ENCODE data around the gene FAM114A1. TPM values are rescaled to one million over a fixed set of nuclear protein-coding genes. Genes with fewer than 3 reads are reported as not detected.

FAM114A1 gene
- polyA plus RNA-seq, 3 donors, result 3.2 to 12.0 (median 4.1) TPM

GRCh38 chr4:38930707-38931106, 63.1 kb downstream of the FAM114A1 start:
- Histone ChIP-seq H3K79me2 (ENCODE audit: insufficient read depth, low read length) (no peaks in the 10 kb centered on the region), H2AFZ (ENCODE audit: insufficient read depth, low read depth, low read length, poor library complexity, severe bottlenecking) (no peak overlapping the region), H3K36me3 (replicated peaks in 1 of 2; ENCODE audit: control insufficient read depth in 1 of 2, insufficient read depth in 2 of 2, low read length in 2 of 2) (peaks cover 34 to 90% of the 10 kb centered on the region in 2 donors), H3K27ac (ENCODE audit: low read depth in 1 of 2, low read length in 2 of 2) (no peak overlapping the region), H3K4me2 (replicated peaks; ENCODE audit: extremely low read depth, low read length, poor library complexity, severe bottlenecking) (no peak overlapping the region), H3K4me1 (ENCODE audit: control insufficient read depth in 1 of 2, insufficient read depth in 2 of 2, low read length in 2 of 2) (no peaks in the 10 kb centered on the region), H3K4me3 (replicated peaks in 1 of 3; ENCODE audit: low read depth in 2 of 3, low read length in 3 of 3) (no peak overlapping the region), H3K27me3 (ENCODE audit: control insufficient read depth in 2 of 2, insufficient read depth in 2 of 2, low read length in 2 of 2) (no peaks in the 10 kb centered on the region), H3K9me3 (replicated peaks in 1 of 2; ENCODE audit: control insufficient read depth in 1 of 2, insufficient read depth in 1 of 2, low read length in 2 of 2) (no peaks in the 10 kb centered on the region), H3K9ac (ENCODE audit: insufficient read depth, low read length, poor library complexity, severe bottlenecking) (no peak overlapping the region), H4K20me1 (ENCODE audit: insufficient read depth, low read length) (no peaks in the 10 kb centered on the region)
- Mint-ChIP-seq H3K27ac (no peak overlapping the region), H3K4me3 (no peak overlapping the region), H3K27me3 (ENCODE audit: low read depth in 3 of 3) (peaks cover 0 to 3% (median 0%) of the 10 kb centered on the region in 3 donors), H3K36me3 (peaks cover 60 to 80% of the 10 kb centered on the region in 2 donors), H3K4me1 (no peaks in the 10 kb centered on the region), H3K9me3 (no peaks in the 10 kb centered on the region)
- TF ChIP-seq, protein P1, sequence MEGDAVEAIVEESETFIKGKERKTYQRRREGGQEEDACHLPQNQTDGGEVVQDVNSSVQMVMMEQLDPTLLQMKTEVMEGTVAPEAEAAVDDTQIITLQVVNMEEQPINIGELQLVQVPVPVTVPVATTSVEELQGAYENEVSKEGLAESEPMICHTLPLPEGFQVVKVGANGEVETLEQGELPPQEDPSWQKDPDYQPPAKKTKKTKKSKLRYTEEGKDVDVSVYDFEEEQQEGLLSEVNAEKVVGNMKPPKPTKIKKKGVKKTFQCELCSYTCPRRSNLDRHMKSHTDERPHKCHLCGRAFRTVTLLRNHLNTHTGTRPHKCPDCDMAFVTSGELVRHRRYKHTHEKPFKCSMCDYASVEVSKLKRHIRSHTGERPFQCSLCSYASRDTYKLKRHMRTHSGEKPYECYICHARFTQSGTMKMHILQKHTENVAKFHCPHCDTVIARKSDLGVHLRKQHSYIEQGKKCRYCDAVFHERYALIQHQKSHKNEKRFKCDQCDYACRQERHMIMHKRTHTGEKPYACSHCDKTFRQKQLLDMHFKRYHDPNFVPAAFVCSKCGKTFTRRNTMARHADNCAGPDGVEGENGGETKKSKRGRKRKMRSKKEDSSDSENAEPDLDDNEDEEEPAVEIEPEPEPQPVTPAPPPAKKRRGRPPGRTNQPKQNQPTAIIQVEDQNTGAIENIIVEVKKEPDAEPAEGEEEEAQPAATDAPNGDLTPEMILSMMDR (IDR thresholded peaks at IDR 0.05), result no peak
- no peak for DNase-seq
- intact Hi-C loops (cut with micrococcal nuclease), result no loop called here
- no CpG with 5 or more reads among the region's 6 CpGs for WGBS (ENCODE audit: insufficient coverage)

DNA sequence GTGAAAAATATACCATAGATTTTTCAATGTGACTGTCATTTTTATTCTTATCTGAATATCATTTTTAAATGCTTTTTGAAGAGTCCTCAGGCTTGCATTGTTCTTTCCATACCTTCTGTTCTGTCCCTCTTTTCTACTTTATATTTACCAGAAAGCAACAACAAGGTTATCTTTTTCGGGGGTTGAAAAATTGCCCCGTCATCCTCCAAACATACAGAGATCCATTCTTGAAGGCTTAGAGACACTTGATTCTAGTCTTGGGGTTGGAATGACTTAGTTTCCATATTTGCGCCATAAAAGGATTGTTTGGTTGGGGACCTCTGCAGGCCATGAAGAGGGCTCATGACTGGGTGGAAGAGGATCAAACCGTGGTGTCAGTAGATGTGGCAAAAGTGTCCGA, 63.5 kb downstream of the FAM114A1 start:
- H4K20me1 ChIP-seq (ENCODE audit: insufficient read depth, low read length), result no peaks in the 10 kb centered on the region
- intact Hi-C loops (cut with micrococcal nuclease), result no loop called here
- H3K27me3 ChIP-seq (ENCODE audit: control insufficient read depth in 2 of 2, insufficient read depth in 2 of 2, low read length in 2 of 2), result no peaks in the 10 kb centered on the region
- no peaks in the 10 kb centered on the region for H3K4me1 Mint-ChIP-seq
- H3K4me3 ChIP-seq (replicated peaks in 1 of 3; ENCODE audit: low read depth in 2 of 3, low read length in 3 of 3), result no peak overlapping the region
- peaks cover 31 to 88% of the 10 kb centered on the region in 2 donors for H3K36me3 ChIP-seq (replicated peaks in 1 of 2; ENCODE audit: control insufficient read depth in 1 of 2, insufficient read depth in 2 of 2, low read length in 2 of 2)
- H3K27me3 Mint-ChIP-seq (ENCODE audit: low read depth in 3 of 3), result peaks cover 0 to 3% (median 0%) of the 10 kb centered on the region in 3 donors
- H3K4me3 Mint-ChIP-seq, result no peak overlapping the region
- H3K27ac Mint-ChIP-seq, result no peak overlapping the region
- H3K4me2 ChIP-seq (replicated peaks; ENCODE audit: extremely low read depth, low read length, poor library complexity, severe bottlenecking), result no peak overlapping the region
- H3K9me3 ChIP-seq (replicated peaks in 1 of 2; ENCODE audit: control insufficient read depth in 1 of 2, insufficient read depth in 1 of 2, low read length in 2 of 2), result no peaks in the 10 kb centered on the region
- H3K27ac ChIP-seq (ENCODE audit: low read depth in 1 of 2, low read length in 2 of 2), result no peak overlapping the region
- H3K36me3 Mint-ChIP-seq, result peaks cover 60 to 80% of the 10 kb centered on the region in 2 donors
- no peak overlapping the region for H3K9ac ChIP-seq (ENCODE audit: insufficient read depth, low read length, poor library complexity, severe bottlenecking)
- H2AFZ ChIP-seq (ENCODE audit: insufficient read depth, low read depth, low read length, poor library complexity, severe bottlenecking), result no peak overlapping the region
- H3K79me2 ChIP-seq (ENCODE audit: insufficient read depth, low read length), result no peaks in the 10 kb centered on the region
- no peaks in the 10 kb centered on the region for H3K4me1 ChIP-seq (ENCODE audit: control insufficient read depth in 1 of 2, insufficient read depth in 2 of 2, low read length in 2 of 2)
- DNase-seq, result no peak
- WGBS (ENCODE audit: insufficient coverage), result no CpG with 5 or more reads among the region's 5 CpGs
- no peaks in the 10 kb centered on the region for H3K9me3 Mint-ChIP-seq
- TF ChIP-seq, protein P1 (IDR thresholded peaks at IDR 0.05), result no peak
